ENCODE measurements around the gene IDI2.

IDI2 gene

GRCh38 chr10:987870-988666 is 37.6 kb downstream of the IDI2 start, which contains the start of gene GTPBP4:
Gene GTPBP4 (plus strand): TSS chr10:988434. CDS start chr10:988480, 46 bp downstream.
- peak within 1 kb of the TSS; percentile 90 for H3K4me3 ChIP-seq (ENCODE audit: low read length)
- peaks cover 21% of the 10 kb centered on the region for H3K36me3 ChIP-seq (ENCODE audit: insufficient read depth, low read depth, low read length)
- H3K9ac ChIP-seq (ENCODE audit: low read depth, low read length), result peak within 1 kb of the TSS; percentile 99
- peak within 1 kb of the TSS; percentile 89 for H3K27ac ChIP-seq (ENCODE audit: low read length)
- H3K9me3 ChIP-seq (ENCODE audit: insufficient read depth, low read depth, low read length), result no peaks in the 10 kb centered on the region
- H3K4me1 ChIP-seq (ENCODE audit: insufficient read depth, low read length), result peaks cover 3% of the 10 kb centered on the region; the same call in 1 of the 2 replicates
- no peaks in the 10 kb centered on the region for H3K27me3 ChIP-seq (ENCODE audit: insufficient read depth, low read length)

DNA sequence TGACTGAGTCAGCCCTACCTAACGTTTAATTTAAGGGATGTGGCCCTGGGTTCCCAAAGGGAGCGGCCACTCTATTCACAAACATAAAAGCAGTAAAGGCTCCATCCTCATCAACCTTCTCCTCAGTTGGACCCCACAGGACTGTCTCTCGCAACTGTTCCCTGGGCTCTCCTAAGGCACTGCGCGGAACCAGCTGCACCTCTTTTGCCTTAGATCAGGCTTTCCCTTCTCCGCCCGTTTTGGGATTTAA is 38.1 kb downstream of the IDI2 start:
- Histone ChIP-seq H3K4me1 (ENCODE audit: insufficient read depth, low read length) (peaks cover 3% of the 10 kb centered on the region; the same call in 1 of the 2 replicates), H3K9ac (ENCODE audit: low read depth, low read length) (peak overlapping the region; percentile 99), H3K27me3 (ENCODE audit: insufficient read depth, low read length) (no peaks in the 10 kb centered on the region), H3K36me3 (ENCODE audit: insufficient read depth, low read depth, low read length) (peaks cover 16% of the 10 kb centered on the region), H3K9me3 (ENCODE audit: insufficient read depth, low read depth, low read length) (no peaks in the 10 kb centered on the region), H3K27ac (ENCODE audit: low read length) (peak overlapping the region; percentile 89), H3K4me3 (ENCODE audit: low read length) (peak overlapping the region; percentile 90)

- peaks cover 13% of the 10 kb centered on the region for H3K36me3 ChIP-seq (ENCODE audit: insufficient read depth, low read depth, low read length)
- peak overlapping the region; percentile 90 for H3K4me3 ChIP-seq (ENCODE audit: low read length)
- peaks cover 3% of the 10 kb centered on the region; the same call in 1 of the 2 replicates for H3K4me1 ChIP-seq (ENCODE audit: insufficient read depth, low read length)
- no peaks in the 10 kb centered on the region; the same call in 1 of the 2 replicates for H3K9me3 ChIP-seq (ENCODE audit: insufficient read depth, low read depth, low read length)
- H3K27ac ChIP-seq (ENCODE audit: low read length), result peak overlapping the region; percentile 89
- peak overlapping the region; percentile 99; the same call in 1 of the 2 replicates for H3K9ac ChIP-seq (ENCODE audit: low read depth, low read length)
- H3K27me3 ChIP-seq (ENCODE audit: insufficient read depth, low read length), result no peaks in the 10 kb centered on the region
Measured at GRCh38 chr10:986881-987619, 38.6 kb downstream of the IDI2 start.

DNA sequence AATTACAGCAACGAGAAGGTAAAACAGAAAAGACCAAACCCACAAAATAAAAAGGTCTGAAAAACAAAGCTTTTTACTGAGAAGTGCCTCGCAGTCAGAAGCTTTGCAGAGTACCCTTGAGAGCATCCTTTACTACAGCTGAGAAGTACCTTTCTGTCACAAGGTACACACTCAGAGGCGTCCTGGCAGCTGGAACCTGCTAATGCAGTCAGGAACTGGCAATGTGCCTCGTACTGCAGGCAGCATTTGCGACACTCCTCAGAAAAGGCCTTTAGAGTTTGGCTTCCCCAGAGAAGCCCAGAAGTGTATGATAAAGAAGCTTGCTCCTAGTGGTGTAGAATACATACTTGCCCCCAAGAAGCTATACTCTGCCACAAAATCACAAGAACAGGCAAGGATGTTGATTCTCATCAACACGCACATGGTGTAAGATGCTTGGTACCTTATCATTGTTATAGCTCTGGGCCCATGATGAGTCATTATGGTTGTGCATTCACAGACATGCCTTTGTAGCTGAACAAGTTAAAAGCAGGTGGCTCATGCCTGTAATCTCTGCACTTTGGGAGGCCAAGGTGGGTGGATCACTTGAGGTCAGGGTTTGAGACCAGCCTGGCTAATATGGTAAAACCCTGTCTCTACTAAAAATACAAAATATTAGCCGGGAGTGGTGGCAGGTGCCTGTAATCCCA is 39.4 kb downstream of the IDI2 start:
- H3K4me1 ChIP-seq (ENCODE audit: insufficient read depth, low read length), result peaks cover 3% of the 10 kb centered on the region; the same call in 1 of the 2 replicates
- H3K4me3 ChIP-seq (ENCODE audit: low read length), result no peak overlapping the region

GRCh38 chr10:985361-985760 is 40.3 kb downstream of the IDI2 start:
- Histone ChIP-seq H3K36me3 (ENCODE audit: insufficient read depth, low read depth, low read length) (peaks cover 6% of the 10 kb centered on the region; the same call in 1 of the 2 replicates), H3K9me3 (ENCODE audit: insufficient read depth, low read depth, low read length) (peaks cover 11% of the 10 kb centered on the region), H3K4me1 (ENCODE audit: insufficient read depth, low read length) (peaks cover 3% of the 10 kb centered on the region; the same call in 1 of the 2 replicates), H3K9ac (ENCODE audit: low read depth, low read length) (no peak overlapping the region), H3K27ac (ENCODE audit: low read length) (no peak overlapping the region), H3K4me3 (ENCODE audit: low read length) (no peak overlapping the region), H3K27me3 (ENCODE audit: insufficient read depth, low read length) (no peaks in the 10 kb centered on the region)

More for the DNA sequence above, 39.4 kb downstream of the IDI2 start:
- peaks cover 2% of the 10 kb centered on the region; the same call in 1 of the 2 replicates for H3K9me3 ChIP-seq (ENCODE audit: insufficient read depth, low read depth, low read length)
- H3K9ac ChIP-seq (ENCODE audit: low read depth, low read length), result no peak overlapping the region
- H3K27ac ChIP-seq (ENCODE audit: low read length), result no peak overlapping the region
- H3K27me3 ChIP-seq (ENCODE audit: insufficient read depth, low read length), result no peaks in the 10 kb centered on the region
- H3K36me3 ChIP-seq (ENCODE audit: insufficient read depth, low read depth, low read length), result peaks cover 13% of the 10 kb centered on the region

GRCh38 chr10:983971-984655 is 41.5 kb downstream of the IDI2 start:
- Histone ChIP-seq H3K36me3 (ENCODE audit: insufficient read depth, low read depth, low read length) (no peaks in the 10 kb centered on the region), H3K4me3 (ENCODE audit: low read length) (no peak overlapping the region), H3K27ac (ENCODE audit: low read length) (no peak overlapping the region), H3K9ac (ENCODE audit: low read depth, low read length) (no peak overlapping the region), H3K27me3 (ENCODE audit: insufficient read depth, low read length) (no peaks in the 10 kb centered on the region), H3K9me3 (ENCODE audit: insufficient read depth, low read depth, low read length) (peaks cover 23% of the 10 kb centered on the region), H3K4me1 (ENCODE audit: insufficient read depth, low read length) (0 out of 2 replicates have a peak, but pooled peaks cover 3% of the 10 kb centered on the region)

DNA sequence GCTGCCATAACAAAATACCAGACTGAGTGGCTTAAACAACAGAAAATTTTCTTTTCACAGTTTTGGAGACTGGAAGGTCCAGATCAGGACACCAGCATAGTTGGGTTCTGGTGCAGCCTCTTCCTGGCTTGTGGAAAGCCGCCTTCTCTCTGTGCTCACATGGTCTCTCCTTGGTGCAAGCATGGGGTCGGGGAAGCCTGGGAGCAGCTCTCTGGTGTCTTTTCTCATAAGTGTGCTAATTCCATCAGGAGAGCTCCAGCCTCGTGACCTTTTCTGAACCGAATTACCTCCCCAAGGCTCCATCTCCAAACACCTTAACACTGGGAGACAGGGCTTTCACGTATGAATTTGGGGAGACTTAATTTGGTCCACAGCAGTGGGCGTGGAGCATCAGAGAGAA is 42.3 kb downstream of the IDI2 start:
- Histone ChIP-seq H3K36me3 (ENCODE audit: insufficient read depth, low read depth, low read length) (no peaks in the 10 kb centered on the region), H3K27me3 (ENCODE audit: insufficient read depth, low read length) (no peaks in the 10 kb centered on the region), H3K9me3 (ENCODE audit: insufficient read depth, low read depth, low read length) (peaks cover 30% of the 10 kb centered on the region), H3K9ac (ENCODE audit: low read depth, low read length) (no peak overlapping the region), H3K27ac (ENCODE audit: low read length) (no peak overlapping the region), H3K4me3 (ENCODE audit: low read length) (no peak overlapping the region), H3K4me1 (ENCODE audit: insufficient read depth, low read length) (0 out of 2 replicates have a peak, but pooled peaks cover 3% of the 10 kb centered on the region)

DNA sequence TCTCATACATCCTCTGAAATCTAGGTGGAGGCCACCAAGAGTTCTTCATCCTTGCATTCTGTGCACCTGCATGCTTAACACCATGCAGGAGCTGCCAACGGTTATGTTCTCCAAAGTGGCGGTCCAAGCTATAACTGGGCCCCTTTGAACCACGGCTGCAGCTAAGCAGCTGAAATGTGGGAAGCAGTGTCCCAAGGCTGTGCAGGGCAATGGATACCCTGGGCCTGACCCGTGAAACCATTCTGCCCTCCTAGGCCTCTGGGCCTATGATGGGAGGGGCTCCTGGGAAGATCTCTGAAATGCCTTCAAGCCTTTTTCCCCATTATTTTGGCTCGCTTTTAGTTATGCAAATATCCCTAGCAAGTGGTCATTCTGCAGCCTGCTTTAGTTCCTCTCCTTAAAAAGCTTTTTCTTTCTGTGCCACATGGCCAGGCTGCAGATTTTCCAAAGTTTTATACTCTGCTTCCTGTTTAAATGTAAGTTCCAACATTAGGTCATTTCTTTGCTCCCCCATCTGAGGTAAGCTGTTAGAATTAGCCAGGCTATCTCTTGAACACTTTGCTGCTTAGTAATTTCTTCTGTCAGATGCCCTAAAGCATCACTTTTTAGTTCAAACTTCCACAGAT is 45.1 kb downstream of the IDI2 start:
- no peaks in the 10 kb centered on the region for H3K4me1 ChIP-seq (ENCODE audit: insufficient read depth, low read length)
- no peaks in the 10 kb centered on the region for H3K27me3 ChIP-seq (ENCODE audit: insufficient read depth, low read length)
- no peak overlapping the region for H3K9ac ChIP-seq (ENCODE audit: low read depth, low read length)
- no peak overlapping the region for H3K27ac ChIP-seq (ENCODE audit: low read length)
- H3K36me3 ChIP-seq (ENCODE audit: insufficient read depth, low read depth, low read length), result no peaks in the 10 kb centered on the region
- peaks cover 31% of the 10 kb centered on the region for H3K9me3 ChIP-seq (ENCODE audit: insufficient read depth, low read depth, low read length)
- no peak overlapping the region for H3K4me3 ChIP-seq (ENCODE audit: low read length)

DNA sequence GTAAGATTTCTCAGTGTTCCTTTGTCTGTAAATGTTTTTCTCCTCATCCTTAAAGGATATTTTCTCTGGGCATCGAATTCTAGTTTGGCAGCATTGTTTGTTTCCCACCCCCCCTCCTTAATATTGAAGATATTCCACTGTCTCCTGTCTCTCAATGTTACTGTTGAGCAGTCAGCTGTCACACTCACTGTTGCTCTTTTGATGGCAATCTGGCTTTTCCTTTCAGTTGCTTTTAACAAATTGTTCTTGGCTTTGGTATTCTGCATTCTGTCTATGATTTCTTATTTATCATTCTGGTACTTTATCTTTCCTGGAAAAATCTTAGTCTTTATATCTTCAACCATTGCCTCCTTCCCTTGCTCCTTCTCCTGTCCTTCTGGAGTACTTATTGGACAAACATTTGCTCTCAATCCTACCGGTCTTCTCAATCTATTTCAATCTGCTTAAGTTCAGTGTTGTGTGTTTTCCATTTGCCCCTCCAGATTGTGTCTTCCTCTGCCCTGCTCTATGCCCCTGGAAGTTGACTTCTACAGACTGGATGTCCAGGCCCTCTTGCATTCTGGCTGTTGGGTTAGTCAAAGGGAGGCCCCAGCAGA is 46.7 kb downstream of the IDI2 start:
- no peaks in the 10 kb centered on the region for H3K4me1 ChIP-seq (ENCODE audit: insufficient read depth, low read length)
- no peak overlapping the region for H3K4me3 ChIP-seq (ENCODE audit: low read length)
- H3K9me3 ChIP-seq (ENCODE audit: insufficient read depth, low read depth, low read length), result peaks cover 31% of the 10 kb centered on the region
- no peak overlapping the region for H3K9ac ChIP-seq (ENCODE audit: low read depth, low read length)
- no peaks in the 10 kb centered on the region for H3K36me3 ChIP-seq (ENCODE audit: insufficient read depth, low read depth, low read length)
- H3K27me3 ChIP-seq (ENCODE audit: insufficient read depth, low read length), result no peaks in the 10 kb centered on the region
- H3K27ac ChIP-seq (ENCODE audit: low read length), result no peak overlapping the region

DNA sequence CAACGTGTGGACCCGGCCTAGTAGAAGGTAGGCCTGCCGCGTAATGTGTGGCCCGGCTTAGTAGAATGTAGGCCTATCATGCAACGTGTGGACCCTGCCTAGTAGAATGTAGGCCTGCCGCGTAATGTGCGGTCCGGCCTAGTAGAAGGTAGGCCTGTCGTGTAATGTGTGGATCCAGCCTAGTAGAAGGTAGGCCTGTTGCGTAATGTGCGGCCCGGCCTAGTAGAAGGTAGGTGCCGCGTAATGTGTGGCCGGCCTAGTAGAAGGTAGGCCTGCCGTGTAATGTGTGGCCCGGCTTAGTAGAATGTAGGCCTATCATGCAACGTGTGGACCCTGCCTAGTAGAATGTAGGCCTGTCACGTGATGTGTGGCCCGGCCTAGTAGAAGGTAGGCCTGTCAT is 49.3 kb downstream of the IDI2 start:
- Histone ChIP-seq H3K4me3 (ENCODE audit: low read length) (no peak overlapping the region), H3K9ac (ENCODE audit: low read depth, low read length) (no peak overlapping the region), H3K9me3 (ENCODE audit: insufficient read depth, low read depth, low read length) (peaks cover 29% of the 10 kb centered on the region), H3K27me3 (ENCODE audit: insufficient read depth, low read length) (no peaks in the 10 kb centered on the region), H3K27ac (ENCODE audit: low read length) (no peak overlapping the region), H3K4me1 (ENCODE audit: insufficient read depth, low read length) (peaks cover 4% of the 10 kb centered on the region; the same call in 1 of the 2 replicates), H3K36me3 (ENCODE audit: insufficient read depth, low read depth, low read length) (no peaks in the 10 kb centered on the region)
